GM12892 (cell line): Measurements from ENCODE around the gene CADM1.

Source experiments
- POLR2A ChIP-seq: IDR thresholded peaks from 2 replicates; pipeline ENCODE4 v1.6.1; 2011; ENCODE audit warnings: low read depth, low read length, control low read depth
- TAF1 ChIP-seq: IDR thresholded peaks from 2 replicates; pipeline ENCODE4 v1.6.1; 2011; ENCODE audit warnings: low read depth, mild to moderate bottlenecking, control low read depth, low read length, borderline replicate concordance

DNA sequence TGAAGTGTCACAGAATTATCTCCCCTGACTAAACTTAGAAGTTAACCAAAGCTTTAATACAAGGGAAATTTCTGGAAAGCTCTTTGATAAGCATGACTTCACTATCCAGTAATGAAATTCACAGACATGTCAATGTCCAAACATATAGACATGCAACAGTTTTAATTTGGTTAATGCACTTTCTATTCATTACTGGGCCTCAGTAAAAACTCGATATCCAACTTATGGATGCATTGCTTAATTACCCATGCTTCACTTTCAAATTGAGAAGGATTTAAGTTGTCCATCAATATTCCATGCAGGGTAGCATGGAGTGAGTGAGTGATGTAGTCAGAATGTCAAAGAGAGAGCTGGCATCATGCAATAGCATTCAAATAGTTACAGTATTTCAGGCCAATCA lies 197.5 kb downstream of the CADM1 start:
- TF ChIP-seq TAF1 (no peak), POLR2A (no peak)
